HG03097 (cell line): ENCODE results near the gene SDHB.

Experiments
- ATAC-seq: cut with Tn5 transposase; IDR thresholded peaks from one replicate; pipeline ENCODE4 v1.9.1; 2021; ENCODE audit not compliant: unreplicated experiment, low FRiP score

The SDHB gene

GRCh38 chr1:16989676-16990391 is 64.0 kb downstream of the SDHB start:
- no peak for ATAC-seq

GRCh38 chr1:16988210-16988609 is 65.6 kb downstream of the SDHB start:
- no peak for ATAC-seq

GRCh38 chr1:16986962-16987361 is 66.9 kb downstream of the SDHB start:
- no peak for ATAC-seq

GRCh38 chr1:16986560-16986959 is 67.3 kb downstream of the SDHB start:
- no peak for ATAC-seq

- ATAC-seq = no peak
Observed at GRCh38 chr1:16986113-16986512, 67.7 kb downstream of the SDHB start.

- ATAC-seq = no peak
Observed at GRCh38 chr1:16984717-16985116, 69.1 kb downstream of the SDHB start.

GRCh38 chr1:16983649-16984048 is 70.2 kb downstream of the SDHB start:
- ATAC-seq = no peak

GRCh38 chr1:16982902-16983301 is 70.9 kb downstream of the SDHB start:
- ATAC-seq = no peak

GRCh38 chr1:16981269-16981849 is 72.5 kb downstream of the SDHB start:
- ATAC-seq = no peak

GRCh38 chr1:16980473-16981268 is 73.2 kb downstream of the SDHB start, which contains the start of gene MFAP2:
Gene MFAP2 (minus strand): TSS chr1:16980620. CDS start chr1:16978273, 2,347 bp downstream.
- no peak for ATAC-seq

- no peak for ATAC-seq
Observed at GRCh38 chr1:16979475-16980327, 74.1 kb downstream of the SDHB start.

- no peak for ATAC-seq
Observed at GRCh38 chr1:16978567-16979474, 75.0 kb downstream of the SDHB start.

- no peak for ATAC-seq
Observed at GRCh38 chr1:16978139-16978538, 75.7 kb downstream of the SDHB start.

GRCh38 chr1:16977377-16977776 is 76.5 kb downstream of the SDHB start:
- ATAC-seq = no peak

GRCh38 chr1:16976966-16977365 is 76.9 kb downstream of the SDHB start:
- ATAC-seq = no peak

- ATAC-seq = no peak
Observed at GRCh38 chr1:16975838-16976237, 78.0 kb downstream of the SDHB start.

- ATAC-seq = no peak
Observed at GRCh38 chr1:16975211-16975610, 78.6 kb downstream of the SDHB start.

- no peak for ATAC-seq
Observed at GRCh38 chr1:16973215-16973614, 80.6 kb downstream of the SDHB start.

- ATAC-seq = no peak
Observed at GRCh38 chr1:16972189-16972895, 81.5 kb downstream of the SDHB start.
